Activated CD4-positive, alpha-beta T cell treated with anti-CD3 and anti-CD28 coated beads, Interleukin-2, amount 50 U/mL, for 48 hours (primary cell): ENCODE results near the gene CHST3.
"Not testable (repeated sequence)": the region's sequence is repeated elsewhere in the genome, so short reads cannot be mapped to it uniquely, and the experiment has no call there.

Experiments used
- DNase-seq, 2 experiments: peaks; one replicate each; pipeline ENCODE4 v3.0.0-alpha.2; 2020

CHST3 gene

DNA sequence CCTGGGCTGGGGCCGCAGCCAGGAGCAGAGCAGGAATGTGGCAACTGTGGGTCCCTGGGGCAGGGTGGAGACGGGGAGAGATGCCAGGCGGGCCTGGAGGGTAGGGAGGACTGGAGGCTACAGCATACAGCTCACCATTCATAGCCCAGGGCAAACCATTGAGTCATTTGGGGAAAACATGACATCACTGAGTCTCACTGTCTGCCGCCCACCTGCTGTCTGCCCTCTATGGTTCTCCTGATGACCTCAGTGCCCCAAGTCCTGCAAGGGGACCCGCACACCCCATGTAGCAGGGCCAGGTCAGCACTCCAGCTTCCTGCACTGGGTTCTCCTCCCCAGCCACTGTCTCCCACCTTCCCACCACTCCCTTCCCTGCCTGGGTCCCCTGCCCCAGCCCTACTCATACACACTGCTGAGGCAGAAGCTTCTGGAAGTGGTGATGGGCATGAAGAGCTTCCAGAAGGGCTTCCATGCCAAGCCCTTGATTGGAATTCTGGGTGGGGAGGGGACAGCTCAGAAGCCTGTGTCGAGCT is 10.4 kb downstream of the CHST3 start:
- DNase-seq: peak; percentile 56 to 74

DNA sequence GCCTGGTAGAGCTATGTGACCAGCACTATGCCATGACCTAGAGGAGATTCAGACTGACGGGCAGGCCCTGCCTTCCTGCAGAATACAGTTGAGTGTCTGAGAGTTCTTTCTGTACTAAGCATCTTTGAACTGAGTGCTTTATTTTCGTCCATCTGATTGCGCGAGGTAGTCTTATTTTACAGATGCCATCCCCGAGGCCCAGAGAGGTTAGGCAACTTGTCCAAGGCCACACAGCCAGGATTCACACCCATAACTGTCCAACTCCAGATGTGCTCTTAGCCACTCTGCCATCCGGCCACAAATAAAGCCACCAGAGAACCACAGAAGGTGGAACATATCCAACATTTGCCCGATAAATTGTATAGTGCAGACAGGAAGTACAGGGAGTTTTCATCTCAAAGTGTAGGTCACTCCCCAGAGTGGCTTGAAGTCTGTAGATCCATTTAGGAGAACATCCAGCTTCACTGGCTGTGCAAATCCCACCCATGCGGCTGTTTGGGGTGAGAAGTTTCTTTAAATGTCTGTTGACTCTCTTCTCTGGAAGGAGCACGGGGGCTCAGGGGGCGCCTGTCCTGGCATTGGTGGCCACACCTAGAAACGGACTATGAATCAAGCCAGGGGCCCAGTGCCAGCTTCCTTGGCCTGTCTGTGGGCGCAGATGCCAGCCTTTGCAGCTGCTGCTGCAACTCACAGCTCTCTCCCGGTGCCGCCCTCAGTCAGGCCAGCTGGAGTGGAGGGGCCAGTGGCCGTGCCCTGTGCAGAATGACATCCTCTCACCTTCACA is 11.1 kb downstream of the CHST3 start:
- DNase-seq: no peak

DNA sequence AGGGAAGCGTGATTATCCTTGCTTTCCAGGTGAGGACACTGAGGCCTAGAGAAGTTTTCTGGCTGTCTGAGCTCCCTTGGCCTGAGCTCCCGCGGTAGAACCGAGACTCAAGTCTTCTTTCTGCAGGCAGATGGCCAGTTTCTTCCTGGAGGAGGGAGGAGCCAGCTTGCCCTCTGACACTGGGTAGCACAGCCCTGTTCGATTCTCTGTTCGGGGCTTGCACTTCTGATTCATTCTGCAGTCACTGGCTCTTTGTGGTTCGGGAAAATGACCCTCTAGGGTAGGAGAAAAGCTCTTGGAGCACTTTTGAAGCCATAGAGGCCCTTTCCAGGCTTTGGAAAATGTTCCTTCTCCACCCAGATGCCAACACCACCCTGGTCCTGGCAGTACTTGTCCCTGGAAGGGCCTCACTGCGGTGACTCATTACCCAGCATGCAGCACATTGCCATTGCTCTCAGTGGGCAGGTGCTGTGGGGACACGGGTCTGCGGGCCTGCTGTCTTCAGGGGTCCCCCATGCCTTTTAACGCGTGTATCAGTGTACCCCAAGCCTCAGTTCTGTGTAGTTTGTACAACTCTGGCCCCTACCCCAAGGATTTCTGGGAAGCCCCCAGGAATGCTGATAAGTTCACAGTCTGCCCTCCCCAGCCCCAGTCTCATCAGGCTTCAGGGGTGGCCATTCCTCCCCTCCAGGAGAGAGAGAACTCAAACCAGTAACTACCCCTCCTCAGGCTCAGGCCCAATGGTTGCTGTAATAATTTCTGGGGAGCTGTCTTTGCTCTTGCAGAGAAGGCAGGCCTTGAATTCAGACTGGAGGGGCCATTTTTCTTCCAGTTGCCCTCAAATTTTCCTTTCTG is 11.9 kb downstream of the CHST3 start:
- no peak for DNase-seq

DNA sequence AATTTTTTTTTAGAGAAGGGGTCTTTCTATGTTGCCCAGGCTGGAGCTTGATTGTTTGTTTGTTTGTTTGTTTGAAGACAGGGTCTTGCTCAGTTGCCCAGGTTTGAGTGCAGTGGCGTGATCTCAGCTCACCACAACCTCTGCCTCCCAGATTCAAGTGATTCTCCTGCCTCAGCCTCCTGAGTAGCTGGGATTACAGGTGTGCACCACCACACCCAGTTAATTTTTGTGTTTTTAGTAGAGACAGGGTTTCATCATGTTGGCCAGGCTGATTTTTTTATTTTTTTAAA is 13.4 kb downstream of the CHST3 start:
- not testable (repeated sequence) for DNase-seq

DNA sequence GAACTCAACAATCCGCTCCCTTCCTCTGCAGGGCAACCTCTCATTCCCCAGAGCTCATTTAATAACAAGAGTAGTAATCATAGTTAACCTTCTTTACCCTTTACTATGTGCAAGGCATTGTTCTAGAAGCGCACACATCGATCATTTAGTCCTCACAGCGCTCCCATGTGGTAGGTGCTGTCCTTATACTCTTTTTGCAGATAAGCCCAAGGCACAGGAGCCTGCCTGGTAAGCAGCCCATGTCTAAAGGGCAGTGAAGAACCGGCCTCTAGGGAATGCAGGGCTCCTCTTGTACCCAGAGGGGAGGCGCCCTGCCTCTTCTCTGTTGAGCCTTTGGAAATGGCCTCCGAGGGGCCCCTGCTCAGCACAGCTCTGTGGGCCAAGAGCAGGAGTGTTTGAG is 14.3 kb downstream of the CHST3 start:
- no peak for DNase-seq

DNA sequence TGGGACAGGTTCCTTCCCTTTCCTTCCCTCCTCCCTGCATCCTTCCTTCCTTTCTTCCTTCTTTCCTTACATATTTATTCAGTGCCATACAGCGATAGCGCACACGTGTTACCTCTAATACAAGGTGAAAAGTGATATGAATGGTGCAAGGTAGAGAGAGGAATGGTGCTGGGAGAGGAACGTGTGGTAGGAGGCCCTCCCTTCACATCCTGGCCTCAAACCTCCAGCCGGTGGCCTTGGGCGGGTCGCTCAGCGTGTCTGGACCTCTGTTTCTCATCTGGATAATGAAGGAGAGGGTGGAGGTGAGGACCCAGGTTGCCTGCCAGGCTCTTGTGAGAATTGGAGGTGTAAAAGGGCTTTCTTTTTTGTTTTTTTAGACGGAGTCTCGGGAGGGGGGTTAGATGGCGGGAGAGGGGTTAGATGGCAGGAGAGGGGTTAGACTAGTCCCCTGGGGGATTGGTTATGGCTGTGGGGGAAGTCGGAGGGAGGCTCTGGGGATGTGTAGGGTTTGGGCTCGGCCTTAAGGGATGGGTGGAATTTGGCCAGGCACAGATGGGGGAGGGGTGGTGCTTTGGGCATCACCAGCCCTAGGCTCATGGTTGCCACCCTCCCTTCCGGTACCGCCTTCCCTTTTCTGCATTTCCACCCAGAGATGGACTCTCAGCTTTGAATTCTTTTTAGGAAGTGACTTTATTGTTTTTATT is 14.9 kb downstream of the CHST3 start:
- DNase-seq: no peak

GRCh38 chr10:71979692-71980062 is 15.5 kb downstream of the CHST3 start:
- no peak for DNase-seq

GRCh38 chr10:71980181-71981014 is 16.2 kb downstream of the CHST3 start:
- DNase-seq: no peak

DNA sequence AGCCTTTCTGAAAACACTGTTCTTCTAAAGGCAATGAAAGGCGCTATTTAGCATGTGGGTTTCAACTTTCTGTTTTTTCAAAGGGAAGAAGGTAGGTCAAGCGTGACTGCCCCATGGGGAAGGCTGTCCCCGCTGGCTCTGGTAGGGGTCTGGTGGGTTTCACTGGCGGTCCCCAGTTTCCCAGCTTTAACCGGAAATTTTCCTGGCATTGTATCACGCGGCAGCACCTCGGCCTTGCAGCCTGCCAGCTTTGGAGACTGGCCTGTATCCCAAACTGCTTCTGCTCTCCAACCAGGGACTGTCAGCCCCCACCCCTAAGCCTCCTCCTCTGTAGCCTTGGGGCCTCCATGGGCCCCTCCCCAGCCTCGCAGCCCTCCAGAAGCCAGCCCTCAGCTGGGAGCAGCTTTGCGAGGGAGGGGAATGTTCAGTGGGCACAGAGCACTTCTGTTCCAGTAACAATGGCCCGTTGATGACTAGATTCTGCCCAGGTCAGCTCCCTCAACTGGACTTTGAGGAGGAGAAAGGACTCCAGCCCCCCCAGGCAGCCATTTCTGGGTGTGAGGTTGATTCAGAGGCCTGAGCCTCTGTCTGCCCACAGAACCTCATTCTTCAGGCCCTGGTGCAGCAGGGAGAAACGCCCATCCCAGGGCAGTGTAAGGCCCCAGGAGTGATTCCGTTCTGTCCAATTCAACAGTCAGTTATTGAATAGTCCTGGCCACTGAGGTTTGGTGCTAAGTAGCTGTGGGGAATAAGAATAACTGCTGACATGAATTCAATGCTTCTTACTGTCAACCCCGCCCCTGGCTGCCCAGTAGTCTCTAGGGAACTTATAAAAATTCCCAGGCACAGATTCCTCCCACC is 17.1 kb downstream of the CHST3 start:
- DNase-seq: no peak

DNA sequence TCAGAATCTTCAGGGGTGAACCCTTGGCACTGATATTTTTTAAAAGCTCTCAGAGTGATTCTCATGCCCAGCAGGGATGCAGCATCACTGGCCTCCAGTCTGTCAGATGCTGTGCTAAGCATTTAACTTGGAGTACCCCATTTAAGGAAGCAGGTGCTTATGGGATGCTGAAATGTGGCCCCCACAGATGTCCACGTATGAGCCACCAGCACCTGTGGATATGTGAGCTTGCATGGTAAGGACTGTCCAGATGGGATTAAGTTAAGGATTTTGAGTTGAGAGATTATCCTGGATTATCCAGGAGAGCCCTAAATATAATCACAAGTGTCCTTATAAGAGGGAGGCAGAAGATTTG is 17.7 kb downstream of the CHST3 start:
- DNase-seq: no peak

DNA sequence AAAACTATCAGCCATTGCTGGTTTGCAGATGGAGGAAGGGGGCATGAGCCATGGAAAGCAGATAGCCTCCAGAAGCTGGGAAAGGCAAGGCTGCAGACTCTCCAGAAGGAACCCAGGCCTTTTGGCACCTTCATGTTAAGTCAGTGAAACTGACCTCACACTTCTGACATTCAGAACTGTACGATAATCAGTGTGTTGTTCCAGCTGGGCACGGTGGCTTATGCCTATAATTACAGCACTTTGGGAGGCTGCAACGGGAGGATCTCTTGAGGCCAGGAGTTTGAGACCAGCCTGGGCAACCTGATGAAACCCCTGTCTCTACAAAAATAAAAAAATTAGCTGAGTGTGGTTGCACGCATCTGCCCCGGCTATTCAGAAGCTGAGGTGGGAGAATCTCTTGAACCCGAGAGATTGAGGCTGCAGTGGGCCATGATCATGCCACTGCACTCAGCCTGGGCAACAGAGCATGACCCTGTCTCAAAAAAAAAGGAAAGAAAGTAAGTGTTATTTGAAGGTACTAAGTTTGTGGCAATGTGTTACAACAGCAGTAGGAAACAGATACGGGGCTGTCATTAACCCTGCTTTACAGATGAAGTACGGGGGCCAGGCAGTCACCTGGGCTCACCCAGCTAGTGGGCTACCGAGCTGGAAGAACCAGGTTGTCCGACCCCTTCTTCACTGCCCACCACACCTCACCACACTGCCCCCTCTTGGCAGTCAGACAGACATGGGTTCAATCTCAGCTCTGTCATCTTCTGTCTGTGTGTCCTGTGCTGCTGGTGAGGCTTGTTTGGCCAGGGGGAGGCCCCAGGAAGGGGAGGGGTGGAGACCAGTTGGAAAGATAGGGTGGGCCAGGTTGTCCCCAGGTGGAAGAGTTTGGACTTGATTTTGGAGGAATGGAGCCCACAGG is 18.3 kb downstream of the CHST3 start:
- no peak for DNase-seq

- DNase-seq: no peak
These were observed 20.1 kb downstream of the CHST3 start for GRCh38 chr10:71984126-71984808.

- no peak for DNase-seq
These were observed 20.7 kb downstream of the CHST3 start for GRCh38 chr10:71984809-71985388.

DNA sequence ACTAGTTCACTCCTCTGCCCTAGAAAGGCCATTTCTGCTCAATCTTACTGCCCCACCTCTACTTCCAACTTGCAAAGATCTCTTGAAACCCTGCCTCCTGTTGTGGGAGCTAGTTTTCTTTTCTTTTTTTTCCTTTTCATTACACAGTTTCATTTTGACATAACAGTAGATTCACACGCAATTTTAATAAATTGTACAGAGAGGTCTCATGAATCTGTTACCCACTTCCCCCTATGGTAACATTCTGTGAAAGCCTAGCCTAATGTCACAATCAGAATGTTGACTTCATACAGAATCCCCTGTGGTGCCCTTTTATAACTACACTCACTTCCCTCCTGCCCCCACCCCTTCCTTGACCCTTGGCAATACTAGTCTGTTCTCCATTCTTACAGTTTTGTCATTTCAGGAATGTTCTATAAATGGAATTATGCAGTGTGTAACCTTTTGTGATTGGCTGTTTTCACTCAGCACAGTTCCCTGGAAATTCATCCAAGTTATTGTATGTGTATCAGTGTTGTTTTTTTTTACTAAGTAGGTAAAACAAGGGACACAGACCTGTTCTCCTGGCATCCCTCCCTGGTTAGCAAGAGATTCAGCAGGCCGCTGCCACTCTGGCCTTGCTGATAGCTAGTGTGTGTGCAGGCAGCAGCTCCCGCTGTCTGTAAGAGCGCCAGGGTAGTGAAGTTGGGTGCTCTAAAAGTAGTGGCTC is 21.5 kb downstream of the CHST3 start:
- no peak for DNase-seq

GRCh38 chr10:71988895-71989294 is 24.7 kb downstream of the CHST3 start:
- not testable (repeated sequence) for DNase-seq

GRCh38 chr10:71989661-71990454 is 25.7 kb downstream of the CHST3 start:
- DNase-seq: no peak

DNA sequence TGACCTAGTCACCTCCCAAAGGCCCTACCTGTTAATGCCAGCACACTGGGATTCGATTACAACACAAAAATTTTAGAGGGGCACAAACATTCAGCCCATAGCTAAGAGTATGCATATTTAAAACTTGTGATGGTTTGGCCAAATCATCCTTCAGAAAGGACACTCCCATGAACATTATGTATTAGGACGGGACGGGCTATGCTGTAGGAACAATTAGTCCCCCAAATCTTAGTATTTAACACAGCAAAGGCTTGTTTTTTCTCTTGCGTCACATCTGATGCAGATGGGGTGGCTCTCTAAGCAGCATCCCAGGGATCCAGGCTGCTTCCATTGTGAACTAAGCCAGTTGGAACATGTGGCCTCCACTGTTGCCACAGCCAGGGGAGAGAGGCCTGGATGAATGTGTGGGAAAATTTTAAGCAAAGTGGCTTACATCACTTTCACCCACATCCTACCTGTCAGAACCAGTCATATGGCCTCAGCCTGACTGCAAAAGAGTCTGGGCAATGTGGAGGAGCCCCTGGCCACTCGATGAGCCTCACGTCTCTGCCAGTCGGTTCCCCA is 26.6 kb downstream of the CHST3 start:
- DNase-seq: no peak

GRCh38 chr10:71995449-71995848 is 31.3 kb downstream of the CHST3 start:
- DNase-seq: no peak
